KBM-7 (cell line): ENCODE data around the gene SLPI.

Source experiments
- DNase-seq: peaks from one replicate; pipeline ENCODE4 v3.0.0-alpha.2; 2015
- in situ Hi-C: fragments of 300-500 bp; cut with MboI; formaldehyde crosslinking; loops from 2 replicates; pipeline ENCODE4 v1.14.3; 2020; ENCODE audit warnings: low sequenced_read_pairs, low pct_unique_long_range_greater_than_20kb, mixed read lengths

Gene SLPI, protein sequence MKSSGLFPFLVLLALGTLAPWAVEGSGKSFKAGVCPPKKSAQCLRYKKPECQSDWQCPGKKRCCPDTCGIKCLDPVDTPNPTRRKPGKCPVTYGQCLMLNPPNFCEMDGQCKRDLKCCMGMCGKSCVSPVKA

GRCh38 chr20:45254383-45255262, at the start of gene SLPI:
Gene SLPI (minus strand): TSS chr20:45254564. CDS start chr20:45254543, 21 bp downstream.
- in situ Hi-C loops = no loop called here
- no peak for DNase-seq

GRCh38 chr20:45303586-45304463, 49.5 kb upstream of the SLPI start:
- DNase-seq = no peak
- in situ Hi-C loops = loop anchor here (25.0 kb wide), 1 partner anchor 458 kb away; no protein-coding TSS in a partner anchor

- in situ Hi-C loops = loop anchor here (25.0 kb wide), 1 partner anchor 460 kb away; no protein-coding TSS in a partner anchor
- DNase-seq = no peak
Measured at GRCh38 chr20:45301824-45302271, 47.5 kb upstream of the SLPI start.

- in situ Hi-C loops = loop anchor here (25.0 kb wide), 1 partner anchor 461 kb away; no protein-coding TSS in a partner anchor
- DNase-seq = peak; percentile 28
Measured at GRCh38 chr20:45300961-45301360, 46.6 kb upstream of the SLPI start.

DNA sequence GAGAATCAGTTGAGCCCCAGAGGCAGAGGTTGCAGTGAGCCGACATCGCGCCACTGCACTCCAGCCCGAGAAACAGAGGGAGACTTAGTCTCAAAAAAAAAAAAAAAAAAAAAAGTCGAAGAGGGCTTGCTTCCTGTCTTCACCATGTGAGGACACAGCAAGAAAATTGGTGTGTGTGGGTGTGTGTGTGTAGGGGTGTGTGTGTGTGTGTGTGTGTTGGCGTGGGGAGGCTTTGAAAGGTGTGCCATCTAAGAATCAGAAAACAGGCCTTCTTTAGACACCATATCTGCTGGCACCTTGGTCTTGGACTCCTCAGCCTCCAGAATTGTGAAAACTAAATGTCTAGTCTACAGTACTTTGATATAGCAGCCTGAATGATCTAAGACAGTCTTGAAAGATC, 45.4 kb upstream of the SLPI start:
- in situ Hi-C loops = loop anchor here (25.0 kb wide), 1 partner anchor 463 kb away; no protein-coding TSS in a partner anchor
- no peak for DNase-seq

GRCh38 chr20:45297786-45298497, 43.6 kb upstream of the SLPI start:
- no peak for DNase-seq
- in situ Hi-C loops = no loop called here

DNA sequence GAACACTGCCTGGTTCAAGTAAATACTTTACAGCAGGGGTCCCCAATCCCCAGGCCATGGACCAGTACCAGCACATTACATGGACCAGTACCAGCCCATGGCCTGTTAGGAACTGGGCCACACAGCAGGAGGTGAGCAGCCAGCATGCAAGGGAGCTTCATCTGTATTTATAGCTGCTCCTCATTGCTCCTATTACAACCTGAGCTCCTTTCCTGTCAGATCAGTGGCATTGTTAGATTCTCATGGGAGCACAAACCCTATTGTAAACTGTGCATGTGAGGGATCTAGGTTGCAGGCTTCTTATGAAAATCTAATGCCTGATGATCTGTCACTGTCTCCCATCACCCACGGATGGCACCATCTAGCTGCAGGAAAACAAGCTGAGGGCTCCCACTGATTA, 40.3 kb upstream of the SLPI start:
- in situ Hi-C loops = no loop called here
- DNase-seq = no peak

DNA sequence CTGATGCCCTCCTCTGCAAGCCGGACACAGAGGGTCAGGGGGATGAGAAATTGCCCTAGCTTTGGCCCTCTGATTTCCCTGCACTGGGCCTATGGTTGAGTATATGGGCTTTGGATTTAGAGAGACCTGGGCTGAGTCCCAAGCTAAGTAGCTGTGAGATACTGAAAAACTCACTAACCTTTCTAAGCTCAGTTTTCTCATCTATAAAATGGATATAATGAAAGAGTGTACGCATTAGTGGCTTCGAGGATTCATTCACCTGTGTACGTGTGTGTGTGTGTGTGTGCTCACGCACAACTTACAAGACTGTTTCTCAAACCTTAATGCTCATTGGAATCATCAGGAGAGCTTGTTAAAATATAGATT, 39.6 kb upstream of the SLPI start:
- DNase-seq = no peak
- in situ Hi-C loops = no loop called here

- DNase-seq = peak; percentile 82
- in situ Hi-C loops = no loop called here
Measured at GRCh38 chr20:45293041-45294002, 39.0 kb upstream of the SLPI start.

- in situ Hi-C loops = no loop called here
- no peak for DNase-seq
Measured at GRCh38 chr20:45292343-45292742, 38.0 kb upstream of the SLPI start.

DNA sequence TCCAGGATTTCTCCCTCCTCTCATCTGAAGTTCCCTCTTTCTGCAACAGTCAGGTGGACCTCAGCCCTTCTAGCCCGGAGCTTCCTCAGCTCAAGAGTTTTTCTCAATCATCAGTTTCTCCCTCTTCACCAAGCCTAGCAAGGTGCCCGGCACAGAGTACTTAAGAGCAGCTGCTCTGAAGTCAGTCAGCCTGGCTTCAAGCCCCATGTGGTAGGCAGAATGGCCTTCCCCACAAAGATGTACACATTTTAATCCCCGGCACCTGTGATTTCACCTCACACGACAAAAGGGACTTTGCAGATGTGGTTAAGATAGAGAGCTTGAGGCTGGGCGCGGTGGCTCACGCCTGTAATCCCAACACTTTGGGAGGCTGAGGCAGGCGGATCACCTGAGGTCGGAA, 37.2 kb upstream of the SLPI start:
- in situ Hi-C loops = no loop called here
- DNase-seq = no peak

DNA sequence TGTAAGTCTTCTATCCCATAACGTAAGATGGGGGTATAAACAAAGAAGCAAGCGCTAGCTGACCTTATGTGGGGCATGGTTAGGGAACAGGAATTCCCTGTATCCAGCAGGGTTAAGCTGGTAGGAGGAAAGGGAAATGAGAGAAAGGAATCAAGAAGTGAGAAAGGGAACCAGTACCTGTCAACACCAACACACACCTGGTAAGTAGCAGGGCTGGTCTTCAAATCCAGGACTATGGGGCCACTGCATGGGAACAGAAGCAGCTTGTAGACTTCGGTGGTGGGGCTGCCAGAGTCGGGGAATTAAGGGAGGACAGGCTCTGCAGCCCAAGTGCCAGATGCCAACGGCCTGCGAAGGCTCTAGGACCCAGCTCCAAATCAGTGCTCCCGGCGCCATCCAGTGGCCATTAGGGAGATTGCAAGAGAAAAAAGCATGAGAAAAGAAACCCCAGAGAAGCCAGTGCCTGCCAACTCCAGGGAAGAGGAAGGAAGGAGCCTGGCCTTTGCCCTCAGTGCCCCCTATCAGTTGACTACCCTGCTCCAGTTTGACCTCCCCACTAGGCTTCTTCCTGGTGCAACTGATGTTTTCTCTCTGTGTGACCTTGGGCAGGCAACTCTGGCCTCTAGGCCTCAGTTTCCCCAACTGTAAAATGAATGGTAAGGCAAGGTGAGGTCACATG, 36.5 kb upstream of the SLPI start:
- in situ Hi-C loops = no loop called here
- DNase-seq = peak; percentile 91

- DNase-seq = no peak
- in situ Hi-C loops = no loop called here
Measured at GRCh38 chr20:45289942-45290676, 35.7 kb upstream of the SLPI start.

- in situ Hi-C loops = no loop called here
- no peak for DNase-seq
Measured at GRCh38 chr20:45288860-45289259, 34.5 kb upstream of the SLPI start.

DNA sequence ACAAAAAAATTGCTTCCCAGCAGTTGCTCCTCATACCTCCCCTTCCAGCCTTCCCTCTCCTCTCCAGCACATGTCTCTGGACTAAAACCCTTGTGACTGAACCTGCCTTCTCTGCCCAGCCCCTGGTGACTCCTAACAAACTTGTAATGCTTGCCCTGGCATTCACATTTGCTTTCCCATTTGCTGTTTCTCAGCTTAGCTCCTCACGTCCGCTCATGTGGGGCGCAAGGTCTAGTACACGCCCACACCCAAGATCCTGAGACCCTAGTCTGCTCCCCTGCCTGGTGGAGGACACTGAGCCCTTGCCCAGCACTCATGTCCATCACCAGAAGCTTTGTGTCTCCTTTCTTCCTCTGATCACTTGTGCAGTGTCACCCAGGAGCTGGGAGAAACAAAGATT, 34.0 kb upstream of the SLPI start:
- DNase-seq = no peak
- in situ Hi-C loops = no loop called here

DNA sequence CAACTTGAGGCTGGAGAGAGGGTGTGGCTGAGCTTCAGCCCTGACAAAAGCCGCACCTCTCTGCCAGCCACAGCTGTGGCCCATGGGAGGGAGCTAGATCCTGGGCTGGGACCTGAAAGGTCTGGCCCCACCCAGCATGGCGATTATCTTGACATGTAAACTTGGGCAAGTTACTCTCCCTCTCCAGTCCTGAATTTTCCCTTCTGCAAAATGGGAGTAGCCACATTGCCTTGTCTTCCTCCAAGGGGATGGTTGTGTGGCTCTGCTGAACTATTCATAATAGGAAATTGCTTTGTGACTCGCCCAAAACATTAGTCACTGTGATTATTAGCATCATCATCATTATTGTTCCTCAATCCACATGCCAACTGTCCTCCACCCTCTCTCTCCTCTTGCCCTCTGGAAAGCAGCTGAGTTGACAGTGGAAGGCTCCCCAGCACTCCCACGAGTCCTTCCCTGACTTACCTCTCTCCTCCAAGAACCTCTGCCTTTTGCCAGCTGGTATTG, 29.2 kb upstream of the SLPI start:
- in situ Hi-C loops = no loop called here
- DNase-seq = no peak
